ENCODE measurements around the gene LZTR1. TPM values are rescaled to one million over a fixed set of nuclear protein-coding genes. Genes with fewer than 3 reads are reported as not detected.

The LZTR1 gene
- total RNA-seq, 2 experiments from 2014 or later: 48.4 to 51.3 TPM

DNA sequence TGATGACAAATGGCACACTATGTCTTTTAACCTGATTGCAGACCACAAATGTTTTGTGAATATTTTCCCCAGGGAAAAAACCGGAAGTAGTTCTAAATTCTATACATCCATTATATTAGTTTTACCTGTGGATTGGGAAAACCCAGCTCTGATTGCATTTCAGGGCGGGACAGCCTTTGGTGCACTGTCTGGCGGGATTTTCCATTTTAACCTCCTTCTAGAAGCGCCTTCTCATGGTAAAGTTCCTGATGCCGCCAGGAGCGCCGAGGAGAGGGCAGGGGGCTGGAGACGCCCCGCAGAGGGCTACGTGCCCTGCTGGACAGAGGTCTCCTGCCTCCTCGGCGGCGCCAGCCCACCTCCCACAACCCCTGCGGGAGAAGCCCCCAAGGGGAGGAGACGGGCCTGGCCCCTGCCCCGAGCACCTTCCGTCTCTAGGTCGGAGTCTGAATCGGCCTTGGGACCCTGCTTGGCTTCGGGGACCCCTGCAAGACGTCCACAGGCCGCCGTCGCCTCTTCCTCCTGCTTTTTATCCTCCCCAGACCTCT lies 31.6 kb downstream of the LZTR1 start:
- POLR2A ChIA-PET: interaction anchor here (1.2 to 3.2 kb wide), 2 partner anchors 12 to 96 kb away, joined by 3 to 22 read pairs; partner anchors contain the start of genes CRKL and THAP7
- no peak for DNase-seq
- H3K27me3 Mint-ChIP-seq: no peaks in the 10 kb centered on the region
- H3K4me1 ChIP-seq (ENCODE audit: insufficient read depth, low read length): peaks cover 26% of the 10 kb centered on the region
- no peaks in the 10 kb centered on the region for H3K9me3 ChIP-seq (ENCODE audit: control insufficient read depth in 1 of 2, insufficient read depth in 1 of 2, low read length in 2 of 2)
- no peaks in the 10 kb centered on the region for H3K27me3 ChIP-seq (ENCODE audit: control insufficient read depth in 1 of 2, insufficient read depth in 2 of 2, low read length in 2 of 2)
- ATAC-seq (ENCODE audit: poor library complexity): no peak
- H3K4me3 ChIP-seq (ENCODE audit: low read length): peak overlapping the region; percentile 59
- H3K36me3 Mint-ChIP-seq (ENCODE audit: low read depth): no peaks in the 10 kb centered on the region
- H3K36me3 ChIP-seq (ENCODE audit: insufficient read depth, low read length): no peaks in the 10 kb centered on the region
- peak overlapping the region; percentile 81 for H3K27ac Mint-ChIP-seq
- TF ChIP-seq, protein P1, sequence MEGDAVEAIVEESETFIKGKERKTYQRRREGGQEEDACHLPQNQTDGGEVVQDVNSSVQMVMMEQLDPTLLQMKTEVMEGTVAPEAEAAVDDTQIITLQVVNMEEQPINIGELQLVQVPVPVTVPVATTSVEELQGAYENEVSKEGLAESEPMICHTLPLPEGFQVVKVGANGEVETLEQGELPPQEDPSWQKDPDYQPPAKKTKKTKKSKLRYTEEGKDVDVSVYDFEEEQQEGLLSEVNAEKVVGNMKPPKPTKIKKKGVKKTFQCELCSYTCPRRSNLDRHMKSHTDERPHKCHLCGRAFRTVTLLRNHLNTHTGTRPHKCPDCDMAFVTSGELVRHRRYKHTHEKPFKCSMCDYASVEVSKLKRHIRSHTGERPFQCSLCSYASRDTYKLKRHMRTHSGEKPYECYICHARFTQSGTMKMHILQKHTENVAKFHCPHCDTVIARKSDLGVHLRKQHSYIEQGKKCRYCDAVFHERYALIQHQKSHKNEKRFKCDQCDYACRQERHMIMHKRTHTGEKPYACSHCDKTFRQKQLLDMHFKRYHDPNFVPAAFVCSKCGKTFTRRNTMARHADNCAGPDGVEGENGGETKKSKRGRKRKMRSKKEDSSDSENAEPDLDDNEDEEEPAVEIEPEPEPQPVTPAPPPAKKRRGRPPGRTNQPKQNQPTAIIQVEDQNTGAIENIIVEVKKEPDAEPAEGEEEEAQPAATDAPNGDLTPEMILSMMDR (IDR thresholded peaks at IDR 0.05): no peak
- H3K9me3 Mint-ChIP-seq: no peaks in the 10 kb centered on the region
- peak overlapping the region; percentile 27 to 79 for H3K27ac ChIP-seq (ENCODE audit: low read depth in 1 of 2, low read length in 2 of 2)
- intact Hi-C loops (cut with DNase I, micrococcal nuclease): loop anchor here in 1 of 2 experiments (1.0 kb wide), 1 partner anchor 11 kb away; the partner anchor contains the start of gene THAP7
- H3K4me1 Mint-ChIP-seq (ENCODE audit: low read depth): peaks cover 30% of the 10 kb centered on the region
- H3K4me3 Mint-ChIP-seq: peak overlapping the region; percentile 86
- CTCF ChIA-PET: no interaction called here

- Histone ChIP-seq H3K27ac (ENCODE audit: low read depth in 1 of 2, low read length in 2 of 2) (peak overlapping the region; percentile 27 to 79), H3K4me1 (ENCODE audit: insufficient read depth, low read length) (peaks cover 26% of the 10 kb centered on the region), H3K4me3 (ENCODE audit: low read length) (peak overlapping the region; percentile 59), H3K27me3 (ENCODE audit: control insufficient read depth in 1 of 2, insufficient read depth in 2 of 2, low read length in 2 of 2) (no peaks in the 10 kb centered on the region), H3K9me3 (ENCODE audit: control insufficient read depth in 1 of 2, insufficient read depth in 1 of 2, low read length in 2 of 2) (no peaks in the 10 kb centered on the region), H3K36me3 (ENCODE audit: insufficient read depth, low read length) (no peaks in the 10 kb centered on the region)
- ChIA-PET POLR2A (interaction anchor here (1.2 to 3.2 kb wide), 3 partner anchors 12 to 97 kb away, joined by 3 to 22 read pairs (median 9); partner anchors contain the start of genes CRKL and THAP7), CTCF (no interaction called here)
- intact Hi-C loops (cut with DNase I, micrococcal nuclease): loop anchor here in 1 of 2 experiments (1.0 kb wide), 1 partner anchor 12 kb away; the partner anchor contains the start of gene THAP7
- peak overlapping the region; percentile 86 for H3K4me3 Mint-ChIP-seq
- H3K27ac Mint-ChIP-seq: peak overlapping the region; percentile 81
- no peaks in the 10 kb centered on the region for H3K27me3 Mint-ChIP-seq
- DNase-seq (peak; percentile 67 to 94 (median 80)), ATAC-seq (ENCODE audit: poor library complexity) (peak; percentile 88)
- no peaks in the 10 kb centered on the region for H3K9me3 Mint-ChIP-seq
- TF ChIP-seq, protein P1 (IDR thresholded peaks at IDR 0.05): no peak
- peaks cover 30% of the 10 kb centered on the region for H3K4me1 Mint-ChIP-seq (ENCODE audit: low read depth)
- H3K36me3 Mint-ChIP-seq (ENCODE audit: low read depth): no peaks in the 10 kb centered on the region
These were observed 32.2 kb downstream of the LZTR1 start for GRCh38 chr22:21014202-21014725.

DNA sequence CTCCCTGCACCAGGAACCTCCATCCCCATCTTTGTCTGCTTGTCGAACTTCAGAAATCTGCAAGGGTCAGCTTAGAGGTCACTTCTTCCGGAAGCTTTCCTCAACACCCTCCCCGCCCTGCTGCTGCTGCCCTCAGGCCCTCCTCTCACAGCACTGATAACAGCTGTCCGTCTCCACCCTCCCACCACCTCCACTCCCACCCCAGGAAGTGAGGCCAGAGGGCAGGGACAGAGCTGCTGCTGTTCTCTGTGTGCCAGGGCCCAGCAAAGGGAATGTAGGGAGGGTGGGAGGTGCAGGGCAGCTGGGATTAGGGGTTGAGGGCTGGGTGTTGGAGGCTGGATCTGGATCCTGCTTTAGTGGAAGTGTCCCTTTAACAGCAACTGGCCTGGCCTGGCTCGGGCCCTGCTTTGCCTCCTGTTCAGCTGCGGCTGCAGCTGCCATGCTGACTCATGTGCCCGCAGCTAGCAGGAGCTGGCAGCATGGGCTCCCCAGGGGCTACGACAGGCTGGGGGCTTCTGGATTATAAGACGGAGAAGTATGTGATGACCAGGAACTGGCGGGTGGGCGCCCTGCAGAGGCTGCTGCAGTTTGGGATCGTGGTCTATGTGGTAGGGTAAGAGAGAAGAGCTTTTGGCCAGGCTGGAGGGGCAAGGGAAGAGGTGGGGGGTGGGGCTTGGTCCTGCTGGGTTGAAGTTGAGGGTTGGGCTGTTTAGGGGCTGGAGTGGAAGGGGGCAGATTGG lies 32.8 kb downstream of the LZTR1 start, which contains the start of gene P2RX6:
P2RX6 (plus strand) TSS at position 440 of the 740 bp plus-strand sequence; CDS start at position 450, 10 bp downstream.
- H3K4me3 Mint-ChIP-seq: peak within 1 kb of the TSS; percentile 86
- CTCF ChIA-PET: no interaction called here
- POLR2A ChIA-PET: interaction anchor here (2.2 kb wide), 1 partner anchor 13 kb away, joined by 9 read pairs; the partner anchor contains the start of gene THAP7
- H3K9me3 Mint-ChIP-seq: no peaks in the 10 kb centered on the region
- no peaks in the 10 kb centered on the region for H3K36me3 ChIP-seq (ENCODE audit: insufficient read depth, low read length)
- H3K9me3 ChIP-seq (ENCODE audit: control insufficient read depth in 1 of 2, insufficient read depth in 1 of 2, low read length in 2 of 2): no peaks in the 10 kb centered on the region
- H3K4me1 ChIP-seq (ENCODE audit: insufficient read depth, low read length): peaks cover 26% of the 10 kb centered on the region
- peak within 1 kb of the TSS; percentile 59 for H3K4me3 ChIP-seq (ENCODE audit: low read length)
- intact Hi-C loops (cut with DNase I, micrococcal nuclease): loop anchor here in 1 of 2 experiments (1.0 kb wide), 1 partner anchor 13 kb away; the partner anchor contains the start of gene THAP7
- H3K27ac ChIP-seq (ENCODE audit: low read depth in 1 of 2, low read length in 2 of 2): peak within 1 kb of the TSS; percentile 27 to 79
- peak within 1 kb of the TSS; percentile 81 for H3K27ac Mint-ChIP-seq
- TF ChIP-seq, protein P1 (IDR thresholded peaks at IDR 0.05): no peak
- H3K27me3 ChIP-seq (ENCODE audit: control insufficient read depth in 1 of 2, insufficient read depth in 2 of 2, low read length in 2 of 2): no peaks in the 10 kb centered on the region
- no peaks in the 10 kb centered on the region for H3K27me3 Mint-ChIP-seq
- no peak for DNase-seq
- no peaks in the 10 kb centered on the region for H3K36me3 Mint-ChIP-seq (ENCODE audit: low read depth)
- peaks cover 30% of the 10 kb centered on the region for H3K4me1 Mint-ChIP-seq (ENCODE audit: low read depth)
- ATAC-seq (ENCODE audit: poor library complexity): no peak

Data from CD4-positive, alpha-beta T cell (primary cell).